ENCODE data around the gene GBX1.

GBX1 gene

DNA sequence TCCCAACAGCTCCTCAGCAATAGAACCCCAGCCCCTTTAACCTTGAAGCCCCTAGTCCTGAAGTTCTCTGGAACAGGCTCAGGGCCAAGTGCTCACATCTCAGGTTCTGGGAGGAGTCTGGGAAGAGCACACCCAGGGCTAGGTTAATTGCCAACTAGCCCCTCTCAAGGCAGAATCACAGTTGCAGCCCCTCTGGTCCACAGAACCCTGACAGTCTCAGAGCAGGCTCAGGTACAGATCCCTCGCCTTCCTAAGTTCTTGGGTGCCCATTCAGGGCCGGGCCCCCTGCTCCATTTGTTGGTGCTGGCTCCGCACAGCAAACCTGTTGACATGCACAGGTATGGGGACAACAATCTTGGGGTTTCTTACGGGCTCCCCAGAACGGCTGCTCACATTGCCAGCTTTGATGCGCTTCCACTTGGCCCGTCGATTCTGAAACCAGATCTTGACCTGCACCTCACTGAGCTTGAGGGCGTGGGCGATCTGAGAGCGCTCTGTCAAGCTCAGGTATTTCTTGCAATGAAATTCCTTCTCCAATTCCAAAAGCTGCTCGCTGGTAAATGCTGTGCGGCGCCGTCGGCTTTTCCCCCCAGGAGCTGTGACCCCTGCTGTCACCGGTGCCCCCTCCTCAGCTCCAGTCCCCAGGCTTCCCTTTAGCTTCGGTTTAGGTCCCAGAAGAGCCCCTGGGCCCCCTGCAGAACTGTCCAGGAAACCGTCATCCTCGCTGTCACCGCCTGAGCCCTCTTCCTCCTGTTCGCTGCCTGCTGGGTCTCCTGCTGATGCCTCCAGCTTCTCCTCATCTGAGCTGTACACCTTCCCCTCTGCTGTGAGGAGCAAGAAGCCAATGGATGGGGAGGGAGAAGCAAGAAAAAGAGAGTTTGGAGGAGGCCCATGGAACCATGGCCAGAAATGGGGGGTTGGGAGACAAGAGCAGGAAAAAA lies 18.9 kb downstream of the GBX1 start:
- Histone ChIP-seq H3K4me2 (ENCODE audit: low read length) (no peak overlapping the region), H3K9ac (no peak overlapping the region), H3K36me3 (ENCODE audit: control insufficient read depth, insufficient read depth, low read length) (no peaks in the 10 kb centered on the region), H3K79me2 (no peaks in the 10 kb centered on the region), H3K27me3 (ENCODE audit: control insufficient read depth, insufficient read depth, low read length) (no peaks in the 10 kb centered on the region), H2AFZ (no peak overlapping the region), H3K9me3 (ENCODE audit: control insufficient read depth, low read length) (no peaks in the 10 kb centered on the region), H3K4me3 (ENCODE audit: low read depth, low read length) (no peak overlapping the region), H3K4me1 (peaks cover 3% of the 10 kb centered on the region), H3K27ac (no peak overlapping the region)
- TF ChIP-seq CTCF (IDR thresholded peaks at IDR 0.05): no peak

- Histone ChIP-seq H3K4me3 (ENCODE audit: low read depth, low read length) (no peak overlapping the region), H3K27me3 (ENCODE audit: control insufficient read depth, insufficient read depth, low read length) (no peaks in the 10 kb centered on the region), H3K4me1 (peaks cover 3% of the 10 kb centered on the region), H3K36me3 (ENCODE audit: control insufficient read depth, insufficient read depth, low read length) (no peaks in the 10 kb centered on the region), H2AFZ (no peak overlapping the region), H3K9ac (no peak overlapping the region), H3K9me3 (ENCODE audit: control insufficient read depth, low read length) (no peaks in the 10 kb centered on the region), H3K79me2 (no peaks in the 10 kb centered on the region), H3K4me2 (ENCODE audit: low read length) (no peak overlapping the region), H3K27ac (no peak overlapping the region)
- TF ChIP-seq CTCF (IDR thresholded peaks at IDR 0.05): no peak
Measured at GRCh38 chr7:151146761-151147160, 20.7 kb downstream of the GBX1 start.

GRCh38 chr7:151144387-151144786 lies 23.1 kb downstream of the GBX1 start:
- H3K4me3 ChIP-seq (ENCODE audit: low read depth, low read length): no peak overlapping the region
- no peaks in the 10 kb centered on the region for H3K79me2 ChIP-seq
- no peak overlapping the region for H3K27ac ChIP-seq
- H3K36me3 ChIP-seq (ENCODE audit: control insufficient read depth, insufficient read depth, low read length): no peaks in the 10 kb centered on the region
- no peak overlapping the region for H3K9ac ChIP-seq
- H3K9me3 ChIP-seq (ENCODE audit: control insufficient read depth, low read length): no peaks in the 10 kb centered on the region
- no peak overlapping the region for H2AFZ ChIP-seq
- peaks cover 3% of the 10 kb centered on the region for H3K4me1 ChIP-seq
- no peaks in the 10 kb centered on the region for H3K27me3 ChIP-seq (ENCODE audit: control insufficient read depth, insufficient read depth, low read length)
- H3K4me2 ChIP-seq (ENCODE audit: low read length): no peak overlapping the region
- TF ChIP-seq CTCF (IDR thresholded peaks at IDR 0.05): no peak

GRCh38 chr7:151143261-151144015 lies 24.1 kb downstream of the GBX1 start:
- H3K9ac ChIP-seq: no peak overlapping the region
- H3K36me3 ChIP-seq (ENCODE audit: control insufficient read depth, insufficient read depth, low read length): no peaks in the 10 kb centered on the region
- no peaks in the 10 kb centered on the region for H3K4me1 ChIP-seq
- no peak for TF ChIP-seq CTCF (IDR thresholded peaks at IDR 0.05)
- H3K4me3 ChIP-seq (ENCODE audit: low read depth, low read length): no peak overlapping the region
- no peaks in the 10 kb centered on the region for H3K9me3 ChIP-seq (ENCODE audit: control insufficient read depth, low read length)
- no peaks in the 10 kb centered on the region for H3K27me3 ChIP-seq (ENCODE audit: control insufficient read depth, insufficient read depth, low read length)
- no peak overlapping the region for H3K4me2 ChIP-seq (ENCODE audit: low read length)
- H2AFZ ChIP-seq: no peak overlapping the region
- no peaks in the 10 kb centered on the region for H3K79me2 ChIP-seq
- no peak overlapping the region for H3K27ac ChIP-seq

All from parathyroid adenoma (tissue), 2 donors.